C4-2B (cell line): ENCODE data around the gene PEPD.

Experiments
- H3K27ac ChIP-seq: fragments of 450-650 bp; 2 replicates; pipeline ENCODE4 v1.5.1; 2017
- CTCF ChIP-seq: fragments of 450-650 bp; conservative IDR thresholded peaks from 2 replicates; pipeline ENCODE4 v1.5.1; 2017; ENCODE audit warnings: mild to moderate bottlenecking
- ZFX ChIP-seq: fragments of 450-650 bp; IDR thresholded peaks from 2 replicates; pipeline ENCODE4 v1.6.1; 2017

The PEPD gene

GRCh38 chr19:33357556-33357955, 164.0 kb downstream of the PEPD start:
- no peak for TF ChIP-seq ZFX
- TF ChIP-seq CTCF, result no peak
- no peak overlapping the region for H3K27ac ChIP-seq

- TF ChIP-seq CTCF, result no peak
- no peak overlapping the region for H3K27ac ChIP-seq
Measured at GRCh38 chr19:33355535-33355934, 166.1 kb downstream of the PEPD start.

GRCh38 chr19:33350538-33351309, 170.9 kb downstream of the PEPD start:
- no peak for TF ChIP-seq ZFX
- no peak for TF ChIP-seq CTCF
- no peak overlapping the region for H3K27ac ChIP-seq

- no peak overlapping the region for H3K27ac ChIP-seq
- TF ChIP-seq ZFX (no peak), CTCF (no peak)
Measured at GRCh38 chr19:33349319-33350289, 172.0 kb downstream of the PEPD start.

GRCh38 chr19:33348301-33349010, 173.1 kb downstream of the PEPD start:
- no peak for TF ChIP-seq CTCF
- no peak for TF ChIP-seq ZFX
- H3K27ac ChIP-seq, result no peak overlapping the region

- no peak for TF ChIP-seq CTCF
- no peak for TF ChIP-seq ZFX
- no peak overlapping the region for H3K27ac ChIP-seq
Measured at GRCh38 chr19:33347300-33347699, 174.3 kb downstream of the PEPD start.
